ENCODE data around the gene LMAN1L. TPM values are rescaled to one million over a fixed set of nuclear protein-coding genes. Genes with fewer than 3 reads are reported as not detected.

Gene LMAN1L
- total RNA-seq, 2 donors from 2014 or later: 0.53 to 0.72 TPM

GRCh38 chr15:74776821-74777768 lies 35.5 kb upstream of the LMAN1L start:
- Mint-ChIP-seq H3K4me1 (ENCODE audit: low read depth) (peaks cover 83% of the 10 kb centered on the region), H3K27me3 (ENCODE audit: low read depth) (no peaks in the 10 kb centered on the region), H3K9me3 (no peaks in the 10 kb centered on the region), H3K27ac (peak overlapping the region; percentile 98), H3K4me3 (peak overlapping the region; percentile 91 to 98), H3K36me3 (ENCODE audit: insufficient read depth in 2 of 2) (peaks cover 1 to 3% of the 10 kb centered on the region in 2 donors)
- DNase-seq (peak; percentile 68 to 75), ATAC-seq (replicated peaks in 1 of 2) (peak; percentile 41 to 54)

GRCh38 chr15:74777769-74778598 lies 34.7 kb upstream of the LMAN1L start:
- Mint-ChIP-seq H3K4me3 (peak overlapping the region; percentile 91 to 98), H3K27me3 (ENCODE audit: low read depth) (no peaks in the 10 kb centered on the region), H3K4me1 (ENCODE audit: low read depth) (peaks cover 83% of the 10 kb centered on the region), H3K36me3 (ENCODE audit: insufficient read depth in 2 of 2) (peaks cover 1 to 3% of the 10 kb centered on the region in 2 donors), H3K9me3 (no peaks in the 10 kb centered on the region), H3K27ac (peak overlapping the region; percentile 98)
- ATAC-seq (replicated peaks in 1 of 2) (peak in 1 of 2 donors; percentile 3), DNase-seq (no peak)

DNA sequence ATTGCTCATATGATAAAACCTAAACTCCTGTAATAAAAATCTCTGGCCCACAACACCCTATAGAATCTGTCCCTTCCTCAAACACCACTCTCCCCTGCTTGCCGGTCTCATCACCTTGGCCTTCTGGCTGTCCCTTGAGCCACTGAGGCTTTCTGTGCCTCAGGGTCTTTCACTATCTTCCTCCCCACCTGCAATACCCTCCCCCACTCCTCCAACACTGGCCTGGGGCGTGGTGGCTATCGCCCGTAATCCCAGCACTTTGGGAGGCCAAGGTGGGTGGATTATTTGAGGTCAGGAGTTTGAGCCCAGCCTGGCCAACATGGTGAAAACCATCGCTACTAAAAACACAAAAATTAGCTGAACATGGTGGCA lies 34.0 kb upstream of the LMAN1L start:
- Mint-ChIP-seq H3K27me3 (ENCODE audit: low read depth) (no peaks in the 10 kb centered on the region), H3K36me3 (ENCODE audit: insufficient read depth in 2 of 2) (peaks cover 1 to 6% of the 10 kb centered on the region in 2 donors), H3K9me3 (no peaks in the 10 kb centered on the region), H3K4me1 (ENCODE audit: low read depth) (peaks cover 83% of the 10 kb centered on the region), H3K4me3 (peak overlapping the region; percentile 91 to 98), H3K27ac (peak overlapping the region; percentile 98)
- DNase-seq (no peak), ATAC-seq (replicated peaks in 1 of 2) (no peak)

- H3K27me3 Mint-ChIP-seq (ENCODE audit: low read depth): no peaks in the 10 kb centered on the region
- H3K27ac Mint-ChIP-seq: peak overlapping the region; percentile 98
- H3K4me1 Mint-ChIP-seq (ENCODE audit: low read depth): peaks cover 82% of the 10 kb centered on the region
- H3K36me3 Mint-ChIP-seq (ENCODE audit: insufficient read depth in 2 of 2): peaks cover 1 to 8% of the 10 kb centered on the region in 2 donors
- H3K4me3 Mint-ChIP-seq: peak overlapping the region; percentile 91 to 98
- ATAC-seq (replicated peaks in 1 of 2): no peak
- DNase-seq: no peak
- H3K9me3 Mint-ChIP-seq: no peaks in the 10 kb centered on the region
Observed at GRCh38 chr15:74779162-74779648, 33.4 kb upstream of the LMAN1L start.

GRCh38 chr15:74780523-74781430 lies 31.9 kb upstream of the LMAN1L start:
- no peaks in the 10 kb centered on the region for H3K27me3 Mint-ChIP-seq (ENCODE audit: low read depth)
- H3K27ac Mint-ChIP-seq: peak overlapping the region; percentile 98
- H3K4me3 Mint-ChIP-seq: peak overlapping the region; percentile 91 to 98
- H3K9me3 Mint-ChIP-seq: no peaks in the 10 kb centered on the region
- DNase-seq (peak; percentile 57 to 60), ATAC-seq (replicated peaks in 1 of 2) (peak; percentile 32 to 33)
- H3K36me3 Mint-ChIP-seq (ENCODE audit: insufficient read depth in 2 of 2): peaks cover 3 to 15% of the 10 kb centered on the region in 2 donors
- H3K4me1 Mint-ChIP-seq (ENCODE audit: low read depth): peaks cover 84% of the 10 kb centered on the region

GRCh38 chr15:74781431-74782258 lies 31.0 kb upstream of the LMAN1L start, which contains the start of gene CSK:
Gene CSK (plus strand): TSS chr15:74782080. CDS start chr15:74798298, 16,218 bp downstream.
- Mint-ChIP-seq H3K9me3 (no peaks in the 10 kb centered on the region), H3K4me1 (ENCODE audit: low read depth) (peaks cover 82% of the 10 kb centered on the region)

GRCh38 chr15:74782259-74783071 lies 30.2 kb upstream of the LMAN1L start:
- Mint-ChIP-seq H3K4me3 (peak overlapping the region; percentile 88 to 90), H3K27ac (peak overlapping the region; percentile 91), H3K4me1 (ENCODE audit: low read depth) (peaks cover 80% of the 10 kb centered on the region), H3K36me3 (ENCODE audit: insufficient read depth in 2 of 2) (peaks cover 3 to 18% of the 10 kb centered on the region in 2 donors), H3K9me3 (no peaks in the 10 kb centered on the region), H3K27me3 (ENCODE audit: low read depth) (no peaks in the 10 kb centered on the region)
- DNase-seq (peak; percentile 66 to 70), ATAC-seq (replicated peaks in 1 of 2) (peak; percentile 25 to 29)

More at GRCh38 chr15:74781431-74782258, 31.0 kb upstream of the LMAN1L start, which contains the start of gene CSK:
- ATAC-seq (replicated peaks in 1 of 2) (peak; percentile 61 to 65), DNase-seq (peak; percentile 83 to 89)
- Mint-ChIP-seq H3K36me3 (ENCODE audit: insufficient read depth in 2 of 2) (peaks cover 3 to 18% of the 10 kb centered on the region in 2 donors), H3K27me3 (ENCODE audit: low read depth) (no peaks in the 10 kb centered on the region), H3K27ac (peak within 1 kb of the TSS; percentile 98), H3K4me3 (peak within 1 kb of the TSS; percentile 91 to 98)

- Mint-ChIP-seq H3K27ac (peak overlapping the region; percentile 91), H3K4me1 (ENCODE audit: low read depth) (peaks cover 80% of the 10 kb centered on the region), H3K4me3 (peak overlapping the region; percentile 88 to 90), H3K27me3 (ENCODE audit: low read depth) (no peaks in the 10 kb centered on the region), H3K36me3 (ENCODE audit: insufficient read depth in 2 of 2) (peaks cover 3 to 18% of the 10 kb centered on the region in 2 donors), H3K9me3 (no peaks in the 10 kb centered on the region)
- ATAC-seq (replicated peaks in 1 of 2) (no peak), DNase-seq (no peak)
Observed at GRCh38 chr15:74783072-74783807, 29.4 kb upstream of the LMAN1L start.

- peaks cover 3 to 18% of the 10 kb centered on the region in 2 donors for H3K36me3 Mint-ChIP-seq (ENCODE audit: insufficient read depth in 2 of 2)
Observed at GRCh38 chr15:74783808-74784175, 28.8 kb upstream of the LMAN1L start.

DNA sequence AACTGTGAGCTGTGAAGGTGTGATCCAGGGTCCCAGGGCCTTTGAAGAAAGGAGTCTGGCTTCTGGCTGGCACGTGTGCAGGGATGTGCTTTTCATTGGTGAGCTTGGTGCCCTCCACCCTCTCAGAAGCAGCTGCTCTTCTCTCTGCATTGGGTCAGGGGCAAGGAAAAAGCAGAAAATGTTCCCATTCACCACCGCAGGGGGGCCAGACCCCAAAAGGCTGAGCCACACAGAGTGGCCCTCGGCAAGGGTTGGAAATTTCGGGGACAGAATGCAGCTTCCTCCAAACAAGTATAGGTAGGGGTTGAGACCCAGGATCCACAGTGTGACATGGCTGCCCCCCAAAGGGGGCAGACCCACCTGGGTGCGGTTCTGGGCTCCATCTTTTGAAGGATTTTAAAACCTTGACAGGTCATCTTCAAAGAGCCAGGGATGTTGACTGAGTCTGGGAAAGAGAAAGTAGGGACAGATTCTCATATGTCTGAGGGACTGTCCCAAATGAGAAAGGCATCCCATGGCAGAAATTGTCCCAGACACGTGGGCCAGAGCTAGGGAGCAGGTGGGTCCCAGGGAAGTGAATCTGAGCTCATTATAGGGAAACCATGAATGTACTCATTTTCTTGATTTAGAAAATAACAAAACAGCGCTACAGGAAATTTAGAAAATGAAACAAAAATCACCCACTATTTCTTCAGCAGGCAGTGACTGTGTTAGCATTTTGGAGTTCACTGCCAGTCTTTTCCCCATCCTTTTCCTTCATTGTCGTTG lies 28.0 kb upstream of the LMAN1L start:
- H3K27me3 Mint-ChIP-seq (ENCODE audit: low read depth): no peaks in the 10 kb centered on the region
- peaks cover 2 to 18% of the 10 kb centered on the region in 2 donors for H3K36me3 Mint-ChIP-seq (ENCODE audit: insufficient read depth in 2 of 2)
- H3K4me1 Mint-ChIP-seq (ENCODE audit: low read depth): peaks cover 79% of the 10 kb centered on the region
- H3K27ac Mint-ChIP-seq: peak overlapping the region; percentile 83
- H3K4me3 Mint-ChIP-seq: peak overlapping the region; percentile 88 to 90
- no peaks in the 10 kb centered on the region for H3K9me3 Mint-ChIP-seq
- DNase-seq (no peak), ATAC-seq (replicated peaks in 1 of 2) (no peak)

More at GRCh38 chr15:74783808-74784175, 28.8 kb upstream of the LMAN1L start:
- DNase-seq: no peak
- no peak for ATAC-seq (replicated peaks in 1 of 2)
- peaks cover 80% of the 10 kb centered on the region for H3K4me1 Mint-ChIP-seq (ENCODE audit: low read depth)
- no peaks in the 10 kb centered on the region for H3K9me3 Mint-ChIP-seq
- H3K27ac Mint-ChIP-seq: peak overlapping the region; percentile 91
- no peaks in the 10 kb centered on the region for H3K27me3 Mint-ChIP-seq (ENCODE audit: low read depth)
- H3K4me3 Mint-ChIP-seq: peak overlapping the region; percentile 88 to 90
